ENCODE results near the gene KRTAP12-3.
"Not testable (repeated sequence)": the region's sequence is repeated elsewhere in the genome, so short reads cannot be mapped to it uniquely, and the experiment has no call there.

- not testable (repeated sequence) for TF ChIP-seq POLR2A, CTCF (IDR thresholded peaks at IDR 0.05)
Observed at GRCh38 chr21:44627181-44627822, 30.4 kb upstream of the KRTAP12-3 start.

All from heart left ventricle (tissue), 13 donors.